B cell (primary cell): Measurements from ENCODE around the gene KCNF1.

Source experiments
- EZH2 ChIP-seq: IDR thresholded peaks from 2 replicates; pipeline ENCODE4 v1.6.1; 2012; ENCODE audit warnings: borderline replicate concordance, low read depth, mild to moderate bottlenecking, moderate library complexity, low read length; ENCODE audit not compliant: insufficient read depth, poor library complexity, severe bottlenecking
- TF ChIP-seq, protein P1 (sequence below): fragments of 200-600 bp; IDR thresholded peaks from one replicate; pipeline ENCODE4 v1.8.0; 2022; ENCODE audit warnings: antibody characterized with exemption, mild to moderate bottlenecking

DNA sequence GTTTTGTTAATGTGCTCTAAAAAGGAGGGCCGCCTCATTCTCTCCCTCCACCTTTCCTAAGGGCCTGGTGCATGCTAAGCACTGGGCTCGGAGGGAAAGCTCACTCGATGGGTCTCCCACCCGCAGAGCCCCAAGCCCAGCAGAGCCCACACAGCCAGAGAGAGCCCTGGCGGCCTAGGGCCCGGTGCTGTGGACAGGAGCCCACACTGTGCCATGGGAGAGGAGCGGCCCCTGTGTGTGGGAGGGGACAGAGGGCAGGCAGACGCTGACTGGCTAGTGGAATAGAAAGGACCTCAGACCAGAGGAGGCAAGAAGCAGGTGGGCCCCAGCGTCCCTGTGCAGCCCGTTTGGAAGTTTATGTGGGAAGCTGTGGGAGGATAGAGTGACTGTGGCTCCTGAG is 49.4 kb upstream of the KCNF1 start:
- TF ChIP-seq, protein P1, sequence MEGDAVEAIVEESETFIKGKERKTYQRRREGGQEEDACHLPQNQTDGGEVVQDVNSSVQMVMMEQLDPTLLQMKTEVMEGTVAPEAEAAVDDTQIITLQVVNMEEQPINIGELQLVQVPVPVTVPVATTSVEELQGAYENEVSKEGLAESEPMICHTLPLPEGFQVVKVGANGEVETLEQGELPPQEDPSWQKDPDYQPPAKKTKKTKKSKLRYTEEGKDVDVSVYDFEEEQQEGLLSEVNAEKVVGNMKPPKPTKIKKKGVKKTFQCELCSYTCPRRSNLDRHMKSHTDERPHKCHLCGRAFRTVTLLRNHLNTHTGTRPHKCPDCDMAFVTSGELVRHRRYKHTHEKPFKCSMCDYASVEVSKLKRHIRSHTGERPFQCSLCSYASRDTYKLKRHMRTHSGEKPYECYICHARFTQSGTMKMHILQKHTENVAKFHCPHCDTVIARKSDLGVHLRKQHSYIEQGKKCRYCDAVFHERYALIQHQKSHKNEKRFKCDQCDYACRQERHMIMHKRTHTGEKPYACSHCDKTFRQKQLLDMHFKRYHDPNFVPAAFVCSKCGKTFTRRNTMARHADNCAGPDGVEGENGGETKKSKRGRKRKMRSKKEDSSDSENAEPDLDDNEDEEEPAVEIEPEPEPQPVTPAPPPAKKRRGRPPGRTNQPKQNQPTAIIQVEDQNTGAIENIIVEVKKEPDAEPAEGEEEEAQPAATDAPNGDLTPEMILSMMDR, result no peak
- no peak for TF ChIP-seq EZH2
